ENCODE results near the gene NAA35.

The NAA35 gene

GRCh38 chr9:86036555-86036954 is 95.6 kb downstream of the NAA35 start:
- H3K9me3 Mint-ChIP-seq = peaks cover 7% of the 10 kb centered on the region
- H3K36me3 Mint-ChIP-seq (ENCODE audit: low read depth) = peaks cover 96% of the 10 kb centered on the region
- DNase-seq = no peak
- TF ChIP-seq CTCF (IDR thresholded peaks at IDR 0.05) = no peak
- no peaks in the 10 kb centered on the region for H3K27me3 Mint-ChIP-seq (ENCODE audit: low read depth, poor library complexity)
- peak overlapping the region; percentile 95 for H3K27ac Mint-ChIP-seq
- H3K4me1 Mint-ChIP-seq = peaks cover 50% of the 10 kb centered on the region
- no peak overlapping the region for H3K4me3 Mint-ChIP-seq

DNA sequence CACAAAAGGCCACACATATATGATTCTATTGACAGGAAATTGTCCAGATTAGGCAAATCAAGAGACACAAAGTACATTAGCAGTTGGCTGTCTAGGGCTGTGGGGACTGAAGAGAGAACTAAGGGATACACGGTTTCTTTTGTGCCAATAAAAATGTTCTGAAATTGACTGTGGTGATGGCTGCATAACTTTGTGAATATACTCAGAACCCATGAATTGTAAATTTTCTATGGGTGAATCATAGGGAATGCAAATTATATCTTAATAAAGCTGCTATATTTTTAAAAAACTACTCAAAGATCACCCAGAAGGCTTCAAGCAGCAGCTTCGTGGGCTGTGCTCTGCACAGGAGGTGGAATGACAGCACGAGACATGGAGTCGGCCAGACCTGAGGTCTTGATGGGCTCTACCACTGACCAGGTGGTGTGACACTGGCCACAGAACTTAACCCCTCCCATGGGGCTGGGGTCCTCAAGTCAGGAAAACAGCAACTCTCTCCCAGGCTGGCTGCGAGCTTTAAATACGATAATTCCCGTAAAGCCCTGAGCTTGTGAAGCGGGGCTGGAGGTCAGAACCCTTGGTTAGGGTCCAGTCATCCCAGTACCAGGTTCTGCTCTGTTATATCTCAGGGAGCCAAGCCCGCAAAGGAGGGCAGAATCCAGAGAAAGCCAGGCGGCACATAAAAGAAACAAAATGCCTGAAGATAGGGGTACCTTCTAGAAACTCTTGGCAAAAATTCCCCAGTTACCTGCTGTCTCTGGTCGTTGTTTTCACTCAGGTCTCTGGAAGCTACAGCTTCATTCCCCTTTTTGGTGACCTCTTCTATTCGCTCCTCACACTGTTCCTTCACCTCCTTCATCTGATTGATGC is 99.3 kb downstream of the NAA35 start:
- Mint-ChIP-seq H3K27ac (peak overlapping the region; percentile 91), H3K4me1 (peaks cover 70% of the 10 kb centered on the region), H3K4me3 (no peak overlapping the region), H3K36me3 (ENCODE audit: low read depth) (peaks cover 85% of the 10 kb centered on the region), H3K9me3 (peaks cover 7% of the 10 kb centered on the region), H3K27me3 (ENCODE audit: low read depth, poor library complexity) (no peaks in the 10 kb centered on the region)
- no peak for DNase-seq
- TF ChIP-seq CTCF (IDR thresholded peaks at IDR 0.05) = no peak

DNA sequence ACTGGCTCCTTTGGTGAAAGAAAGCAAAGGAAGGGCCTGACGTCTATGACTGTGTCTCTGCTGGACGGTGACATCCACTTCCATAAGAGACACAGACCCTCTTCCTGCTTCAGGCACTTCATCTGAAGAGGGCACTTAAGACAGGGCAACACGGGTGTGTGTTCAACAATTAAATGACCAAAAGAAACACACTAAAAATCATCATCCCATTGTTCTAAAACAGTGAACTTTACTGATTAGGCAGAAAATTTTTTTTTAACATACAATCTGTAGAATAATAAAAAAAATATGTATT is 99.9 kb downstream of the NAA35 start:
- no peak for DNase-seq
- peaks cover 85% of the 10 kb centered on the region for H3K36me3 Mint-ChIP-seq (ENCODE audit: low read depth)
- H3K27ac Mint-ChIP-seq = peak overlapping the region; percentile 91
- H3K27me3 Mint-ChIP-seq (ENCODE audit: low read depth, poor library complexity) = no peaks in the 10 kb centered on the region
- H3K9me3 Mint-ChIP-seq = peaks cover 7% of the 10 kb centered on the region
- no peak for TF ChIP-seq CTCF (IDR thresholded peaks at IDR 0.05)
- no peak overlapping the region for H3K4me3 Mint-ChIP-seq
- H3K4me1 Mint-ChIP-seq = peaks cover 65% of the 10 kb centered on the region

DNA sequence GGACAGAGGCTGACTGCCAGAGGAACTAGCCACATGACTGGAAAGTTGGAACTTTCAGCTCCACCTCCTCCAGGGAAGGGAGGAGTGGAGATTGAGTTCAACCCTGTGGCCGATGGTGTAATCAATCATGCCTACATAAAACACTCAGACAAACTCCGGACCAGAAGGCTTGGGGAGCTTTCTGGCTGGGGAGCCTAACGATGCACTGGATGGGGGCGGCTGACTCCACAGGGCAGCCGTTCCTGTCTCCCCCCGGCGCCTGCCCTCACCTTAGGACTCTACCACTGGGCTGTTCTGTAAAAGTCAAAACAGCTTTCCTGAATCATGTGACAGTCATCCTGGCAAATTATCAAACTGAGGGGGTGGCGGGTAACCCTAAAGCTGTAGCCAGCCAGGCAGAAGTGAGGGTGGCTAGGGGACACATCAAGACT is 100.4 kb downstream of the NAA35 start:
- peaks cover 7% of the 10 kb centered on the region for H3K9me3 Mint-ChIP-seq
- H3K27ac Mint-ChIP-seq = peak overlapping the region; percentile 68

GRCh38 chr9:86042199-86042978 is 101.4 kb downstream of the NAA35 start:
- H3K4me1 Mint-ChIP-seq = peaks cover 64% of the 10 kb centered on the region
- no peak for TF ChIP-seq CTCF (IDR thresholded peaks at IDR 0.05)
- peaks cover 86% of the 10 kb centered on the region for H3K36me3 Mint-ChIP-seq (ENCODE audit: low read depth)
- H3K4me3 Mint-ChIP-seq = no peak overlapping the region
- H3K27ac Mint-ChIP-seq = peak overlapping the region; percentile 50
- peaks cover 7% of the 10 kb centered on the region for H3K9me3 Mint-ChIP-seq
- no peaks in the 10 kb centered on the region for H3K27me3 Mint-ChIP-seq (ENCODE audit: low read depth, poor library complexity)
- no peak for DNase-seq

More for the DNA sequence above, 100.4 kb downstream of the NAA35 start:
- H3K36me3 Mint-ChIP-seq (ENCODE audit: low read depth) = peaks cover 85% of the 10 kb centered on the region
- DNase-seq = peak; percentile 53
- no peaks in the 10 kb centered on the region for H3K27me3 Mint-ChIP-seq (ENCODE audit: low read depth, poor library complexity)
- TF ChIP-seq CTCF (IDR thresholded peaks at IDR 0.05) = no peak
- peaks cover 61% of the 10 kb centered on the region for H3K4me1 Mint-ChIP-seq
- H3K4me3 Mint-ChIP-seq = no peak overlapping the region
